HG02571 (cell line): ENCODE data around the gene CNOT11.

Experiments used
- ATAC-seq: cut with Tn5 transposase; IDR thresholded peaks from one replicate; pipeline ENCODE4 v1.9.1; 2021; ENCODE audit warnings: mild to moderate bottlenecking, moderate library complexity; ENCODE audit not compliant: unreplicated experiment

The CNOT11 gene

DNA sequence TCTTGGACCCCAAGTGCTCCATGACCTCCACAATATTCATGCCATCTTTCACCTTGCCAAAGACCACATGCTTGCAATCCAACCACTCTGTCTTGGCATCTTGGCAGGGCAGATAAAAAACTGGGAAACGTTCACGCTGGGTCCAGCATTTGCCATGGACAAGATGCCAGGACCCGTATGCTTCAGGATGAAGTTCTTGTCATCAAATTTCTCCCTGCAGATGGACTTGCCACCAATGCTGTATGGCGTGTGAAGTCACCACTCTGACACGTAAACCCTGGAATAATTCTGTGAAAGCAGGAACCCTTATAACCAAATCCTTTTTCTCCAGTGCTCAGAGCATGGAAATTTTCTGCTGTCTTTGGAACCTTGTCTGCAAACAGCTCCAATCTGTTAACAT is 21.5 kb downstream of the CNOT11 start:
- no peak for ATAC-seq

DNA sequence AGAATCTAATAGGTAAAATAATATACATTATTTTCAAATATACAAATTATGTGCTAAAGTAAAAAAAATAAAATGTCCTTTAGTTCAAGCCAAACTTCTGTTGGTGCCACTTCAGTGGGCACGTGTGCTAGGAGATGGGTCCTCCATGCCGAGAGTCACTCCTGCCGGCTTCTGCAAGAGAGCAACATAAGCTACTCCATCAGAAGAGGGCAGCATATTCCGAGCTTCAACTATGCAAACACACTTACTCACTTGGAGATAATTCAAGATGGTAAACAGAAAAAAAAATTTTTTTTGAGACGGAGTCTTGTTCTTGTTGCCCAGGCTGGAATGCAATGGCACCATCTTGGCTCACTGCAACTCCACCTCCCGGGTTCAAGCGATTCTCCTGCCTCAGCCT is 24.4 kb downstream of the CNOT11 start:
- no peak for ATAC-seq

DNA sequence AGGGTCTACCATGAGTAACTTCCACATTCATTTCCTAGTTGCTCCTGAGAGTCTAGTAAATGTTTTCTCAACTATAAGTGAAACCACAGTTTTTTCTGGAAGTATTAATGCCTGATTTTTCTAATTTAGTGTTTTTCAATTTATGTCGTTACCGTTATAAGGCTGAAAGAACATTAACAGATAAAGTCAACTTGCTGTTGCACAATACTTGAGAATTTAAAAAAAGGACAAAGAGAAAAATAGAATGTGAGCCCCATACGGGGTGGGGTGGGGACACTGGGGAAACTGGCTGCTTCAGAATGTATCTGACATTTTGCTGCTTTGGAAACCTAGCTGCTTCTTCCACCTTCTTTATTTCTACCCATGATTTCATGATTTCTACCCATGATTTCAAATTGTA is 26.2 kb downstream of the CNOT11 start:
- ATAC-seq, result no peak

DNA sequence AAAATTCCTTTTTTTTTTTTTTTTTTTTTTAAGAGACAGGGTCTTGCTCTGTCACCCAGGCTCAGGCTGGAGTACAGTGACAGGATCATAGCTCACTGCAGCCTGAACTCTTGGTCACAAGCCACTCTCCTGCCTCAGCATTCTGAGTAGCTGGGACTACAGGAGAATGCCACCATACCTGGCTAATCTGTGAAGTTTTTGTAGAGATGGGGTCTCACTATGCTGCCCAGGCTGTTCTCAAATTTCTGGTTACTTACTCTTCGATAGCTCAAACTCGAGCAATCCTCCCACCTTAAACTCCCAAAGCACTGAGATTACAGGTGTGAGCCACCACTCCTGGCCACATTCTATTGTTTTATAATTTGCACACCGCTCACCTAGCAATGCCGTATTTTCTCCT is 28.8 kb downstream of the CNOT11 start:
- ATAC-seq, result no peak

DNA sequence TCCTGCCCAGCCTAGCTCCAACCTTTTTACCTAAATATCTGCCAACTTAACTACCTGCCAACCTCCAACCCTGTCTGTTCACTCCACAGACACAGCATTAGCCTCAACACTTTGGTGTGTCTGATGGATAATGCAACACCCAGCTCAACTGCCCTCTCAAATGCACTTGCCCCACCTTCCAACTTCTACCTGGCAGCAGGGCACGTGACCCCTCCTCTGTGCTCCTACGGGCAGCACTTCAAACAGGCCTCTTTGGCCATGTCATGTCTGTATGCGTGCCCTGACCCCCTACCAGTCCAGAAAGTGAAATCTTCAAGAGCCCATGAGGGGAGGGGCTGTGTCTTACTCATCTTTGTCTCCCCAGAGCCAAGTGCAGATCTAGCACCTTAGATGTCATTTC is 30.3 kb downstream of the CNOT11 start:
- ATAC-seq, result no peak

- no peak for ATAC-seq
These were observed 34.0 kb downstream of the CNOT11 start for GRCh38 chr2:101286684-101287083.

GRCh38 chr2:101287303-101287702 is 34.6 kb downstream of the CNOT11 start:
- no peak for ATAC-seq

DNA sequence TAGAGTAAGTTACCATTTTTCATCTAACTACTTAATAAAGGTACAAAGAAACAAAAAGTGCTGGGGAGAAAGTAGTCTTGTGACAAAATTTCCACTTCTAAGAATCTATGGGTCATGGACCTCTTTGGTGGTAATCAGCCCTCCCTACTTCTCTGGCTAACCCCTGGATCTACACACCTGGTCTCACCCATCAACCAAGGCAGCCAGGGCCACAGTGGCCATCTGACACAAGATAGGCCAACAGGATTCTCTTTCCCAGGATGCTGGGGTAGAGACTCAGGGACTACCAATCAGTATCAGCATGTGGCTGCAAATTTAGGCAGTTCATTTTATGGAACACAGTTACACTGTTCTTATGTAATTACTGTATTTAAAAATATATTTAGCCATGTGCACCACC is 38.0 kb downstream of the CNOT11 start:
- ATAC-seq, result no peak

DNA sequence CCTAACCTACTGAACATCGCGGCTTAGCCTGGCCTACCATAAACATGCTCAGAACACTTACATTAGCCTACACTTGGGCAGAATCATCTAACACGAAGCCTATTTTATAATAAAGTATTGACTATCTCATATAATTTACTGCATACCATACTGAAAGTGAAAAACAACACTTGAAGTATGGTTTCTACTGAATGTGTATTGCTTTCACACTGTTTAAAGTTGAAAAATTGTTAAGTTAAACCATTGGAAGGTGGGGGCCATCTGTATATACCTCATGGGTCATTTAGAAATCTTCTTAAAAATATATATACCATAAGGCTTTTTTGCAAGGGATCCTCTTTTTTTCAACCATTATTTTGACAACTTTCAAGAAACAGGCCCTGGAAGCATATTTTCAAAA is 39.3 kb downstream of the CNOT11 start:
- ATAC-seq, result no peak

GRCh38 chr2:101293544-101293943 is 40.9 kb downstream of the CNOT11 start:
- ATAC-seq, result no peak

- ATAC-seq, result no peak
These were observed 42.2 kb downstream of the CNOT11 start for GRCh38 chr2:101294861-101295260.

DNA sequence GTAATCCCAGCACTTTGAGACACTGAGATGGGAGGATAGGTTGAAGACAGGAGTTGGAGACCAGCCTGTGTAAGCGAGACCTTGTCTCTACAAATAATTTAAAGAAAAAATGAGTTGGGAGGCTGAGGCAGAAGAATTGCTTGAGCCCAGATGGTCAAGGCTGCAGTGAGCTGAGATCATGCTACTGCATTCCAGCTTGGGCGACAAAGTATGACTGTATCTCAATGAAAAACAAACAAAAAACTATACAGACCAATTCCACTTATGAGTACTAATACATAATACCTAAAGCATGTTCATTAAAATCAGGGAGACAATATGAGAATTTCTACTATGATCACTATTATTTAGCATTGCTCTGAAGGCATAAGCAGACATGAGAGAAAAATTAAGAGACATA is 43.2 kb downstream of the CNOT11 start:
- ATAC-seq, result no peak

GRCh38 chr2:101296371-101296770 is 43.7 kb downstream of the CNOT11 start:
- no peak for ATAC-seq

- no peak for ATAC-seq
These were observed 44.7 kb downstream of the CNOT11 start for GRCh38 chr2:101297383-101297782.

DNA sequence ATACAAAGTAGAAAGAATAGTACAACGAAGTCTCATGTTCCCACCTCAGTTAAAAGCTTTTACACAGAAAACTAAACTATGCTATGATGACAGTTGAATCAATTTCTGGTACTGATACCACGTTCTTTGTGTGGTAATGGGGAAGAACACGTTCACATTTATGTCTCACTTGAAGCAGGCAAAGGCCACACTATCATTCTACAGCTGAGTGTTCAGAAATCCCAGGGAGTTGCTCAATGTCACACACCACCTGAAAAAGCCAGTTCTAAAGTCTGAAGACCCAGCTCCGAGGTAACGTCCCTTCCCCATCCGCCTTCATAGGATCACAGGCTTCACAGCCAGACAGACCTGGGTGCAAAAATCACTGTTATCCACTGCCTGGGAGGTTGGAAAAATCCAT is 46.9 kb downstream of the CNOT11 start:
- ATAC-seq, result no peak

- ATAC-seq, result no peak
These were observed 47.5 kb downstream of the CNOT11 start for GRCh38 chr2:101300164-101300563.

GRCh38 chr2:101300836-101301235 is 48.1 kb downstream of the CNOT11 start:
- ATAC-seq, result no peak

GRCh38 chr2:101302016-101302415 is 49.3 kb downstream of the CNOT11 start:
- no peak for ATAC-seq

- no peak for ATAC-seq
These were observed 51.0 kb downstream of the CNOT11 start for GRCh38 chr2:101303688-101304087.

DNA sequence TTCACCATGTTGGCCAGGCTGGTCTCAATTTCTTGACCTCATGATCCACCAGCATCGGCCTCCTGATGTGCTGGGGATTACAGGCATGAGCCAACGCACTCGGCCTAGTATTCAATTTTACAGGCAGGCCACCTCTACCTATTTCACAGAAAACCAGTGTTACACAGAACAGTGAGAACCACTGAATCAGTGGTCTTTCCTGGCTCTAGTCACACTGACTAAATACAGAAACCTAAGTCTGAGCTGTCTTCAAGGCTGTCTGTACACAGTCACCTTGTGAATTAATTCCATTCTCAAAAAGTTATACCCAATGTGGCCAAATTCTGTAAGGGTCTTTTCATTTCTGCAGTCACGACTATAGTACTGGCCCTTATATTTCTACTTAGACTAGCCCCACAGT is 52.3 kb downstream of the CNOT11 start:
- ATAC-seq, result no peak

GRCh38 chr2:101305492-101306078 is 52.9 kb downstream of the CNOT11 start:
- no peak for ATAC-seq

DNA sequence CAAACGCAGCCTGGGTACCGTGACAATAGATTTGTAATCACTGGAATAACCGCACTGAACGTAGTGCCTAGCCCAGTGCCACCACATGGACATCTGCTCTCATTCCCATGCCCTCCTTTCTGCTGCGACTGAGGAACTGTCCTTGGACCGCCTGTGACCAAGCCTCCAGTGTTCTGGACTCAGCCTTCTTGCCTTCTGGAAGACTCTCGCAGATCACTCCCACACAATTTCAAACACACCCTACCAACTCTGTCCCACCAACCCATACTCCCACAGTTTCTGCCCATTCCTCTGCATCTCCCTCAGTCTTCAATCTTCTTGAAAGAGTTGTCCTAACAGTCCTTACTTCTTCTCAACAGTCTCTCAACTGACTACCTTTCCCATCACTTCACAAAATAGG is 53.7 kb downstream of the CNOT11 start:
- ATAC-seq, result peak; percentile 10

DNA sequence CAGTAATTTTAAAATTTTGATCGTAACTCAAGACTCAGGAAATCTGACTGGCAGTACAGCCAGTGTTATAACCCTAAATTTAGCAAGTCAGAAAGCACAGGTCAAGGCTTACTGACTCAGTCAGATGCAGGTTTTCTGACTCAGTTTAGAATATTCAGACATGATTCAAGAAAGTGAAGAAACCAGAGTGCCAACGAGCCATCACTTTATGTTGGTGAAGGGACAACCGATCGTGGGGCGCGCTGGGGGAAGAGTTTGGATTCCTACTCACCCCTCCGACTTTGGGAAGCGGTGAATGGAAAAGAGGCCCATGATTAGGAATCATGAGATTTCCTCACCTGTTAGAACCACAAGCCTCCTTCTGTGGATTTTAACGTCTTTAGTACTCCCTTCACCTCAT is 54.8 kb downstream of the CNOT11 start:
- ATAC-seq, result no peak
